SKM-1 (cell line): ENCODE results near the gene ZNF638.

Experiments
- DNase-seq: peaks from one replicate; lab custom pipeline; 2025; ENCODE audit not compliant: unreplicated experiment; lab: John Stamatoyannopoulos, UW

ZNF638 gene

GRCh38 chr2:71469403-71470398 lies 138.1 kb downstream of the ZNF638 start:
- DNase-seq = no peak

GRCh38 chr2:71471276-71471675 lies 139.7 kb downstream of the ZNF638 start:
- DNase-seq = no peak

GRCh38 chr2:71472019-71472418 lies 140.4 kb downstream of the ZNF638 start:
- DNase-seq = no peak

GRCh38 chr2:71473346-71474031 lies 141.9 kb downstream of the ZNF638 start:
- no peak for DNase-seq

GRCh38 chr2:71474116-71474743 lies 142.6 kb downstream of the ZNF638 start:
- DNase-seq = peak; percentile 39

- DNase-seq = no peak
Measured at GRCh38 chr2:71474744-71475397, 143.3 kb downstream of the ZNF638 start.

GRCh38 chr2:71476495-71476894 lies 144.9 kb downstream of the ZNF638 start:
- no peak for DNase-seq

GRCh38 chr2:71477231-71477691 lies 145.7 kb downstream of the ZNF638 start:
- DNase-seq = no peak

GRCh38 chr2:71478806-71479205 lies 147.2 kb downstream of the ZNF638 start:
- no peak for DNase-seq

GRCh38 chr2:71479261-71479660 lies 147.7 kb downstream of the ZNF638 start:
- no peak for DNase-seq

- DNase-seq = no peak
Measured at GRCh38 chr2:71481111-71481510, 149.5 kb downstream of the ZNF638 start.

- no peak for DNase-seq
Measured at GRCh38 chr2:71482055-71482454, 150.5 kb downstream of the ZNF638 start.

- DNase-seq = no peak
Measured at GRCh38 chr2:71483246-71483645, 151.7 kb downstream of the ZNF638 start.

- DNase-seq = no peak
Measured at GRCh38 chr2:71484354-71484753, 152.8 kb downstream of the ZNF638 start.
